MCF 10A (cell line): ENCODE results near the gene ZNF627. TPM values are rescaled to one million over a fixed set of nuclear protein-coding genes. Genes with fewer than 3 reads are reported as not detected.

Experiments used
- Bru-seq: library from RNA; stranded (reverse); fragments of 400-500 nt; gene quantifications from one replicate; lab custom pipeline; 2021; lab: Mats Ljungman, UMichigan
- BruChase-seq, 2 experiments: library from RNA; stranded (reverse); fragments of 400-500 nt; gene quantifications; one replicate each; lab custom pipeline; 2021; lab: Mats Ljungman, UMichigan
- BruUV-seq: library from RNA; stranded (reverse); fragments of 400-500 nt; replicated peaks from 2 replicates; lab custom pipeline; 2021; lab: Mats Ljungman, UMichigan
- CTCF ChIA-PET: fragments of 300-600 bp; sonication (Branson Sonifier 250); formaldehyde crosslinking; extraction: SDS; loops from one replicate; lab custom pipeline; 2021; ENCODE audit warnings: antibody characterized with exemption, inconsistent platforms; lab: Yijun Ruan, JAX
- POLR2A ChIA-PET: fragments of 300-600, 350-650 bp; sonication (Branson Sonifier 250); formaldehyde crosslinking; extraction: SDS; loops from one replicate; lab custom pipeline; 2020; ENCODE audit warnings: antibody characterized with exemption, inconsistent platforms; lab: Yijun Ruan, JAX
- DNase-seq: peaks from one replicate; pipeline ENCODE4 v3.0.0-alpha.2; 2018; ENCODE audit not compliant: unreplicated experiment
- H3K27ac Mint-ChIP-seq: one replicate; pipeline ENCODE4 v1.8.0; 2022; ENCODE audit warnings: mild to moderate bottlenecking, low read depth, mixed read lengths; ENCODE audit not compliant: unreplicated experiment
- H3K27me3 Mint-ChIP-seq: one replicate; pipeline ENCODE4 v1.8.0; 2022; ENCODE audit warnings: mixed read lengths; ENCODE audit not compliant: insufficient read depth, unreplicated experiment
- H3K36me3 Mint-ChIP-seq: one replicate; pipeline ENCODE4 v1.8.0; 2022; ENCODE audit warnings: mild to moderate bottlenecking, moderate library complexity, mixed read lengths; ENCODE audit not compliant: insufficient read depth, unreplicated experiment
- H3K4me1 Mint-ChIP-seq: one replicate; pipeline ENCODE4 v1.8.0; 2022; ENCODE audit warnings: mixed read lengths; ENCODE audit not compliant: insufficient read depth, unreplicated experiment
- H3K4me3 Mint-ChIP-seq: one replicate; pipeline ENCODE4 v1.8.0; 2022; ENCODE audit warnings: mild to moderate bottlenecking, moderate library complexity, mixed read lengths; ENCODE audit not compliant: unreplicated experiment
- H3K9me3 Mint-ChIP-seq: one replicate; pipeline ENCODE4 v1.8.0; 2022; ENCODE audit warnings: mixed read lengths; ENCODE audit not compliant: unreplicated experiment
- intact Hi-C: fragments of 100-400 bp; cut with micrococcal nuclease; formaldehyde crosslinking; loops from 2 replicates; pipeline ENCODE4 v1.14.1; 2022
- long read RNA-seq: library from polyadenylated mRNA; stranded (forward); transcript quantifications from one replicate; pipeline ENCODE4 v2.0.0, GENCODE V29; 2022
- total RNA-seq: library from RNA; stranded (reverse); gene quantifications from 2 replicates; pipeline ENCODE4 v1.2.3, GENCODE V29; 2022
- TF ChIP-seq, protein P1 (sequence below): fragments of 200-600 bp; IDR thresholded peaks from one replicate; pipeline ENCODE4 v1.8.0; 2022; ENCODE audit warnings: antibody characterized with exemption, mild to moderate bottlenecking; ENCODE audit not compliant: unreplicated experiment

Gene ZNF627
- 8.7 and 10.9 TPM in 2 replicates for total RNA-seq
- percentile 81 among the genes with signal in this experiment for Bru-seq, nascent RNA
- BruChase-seq, experiment 1, labeled RNA remaining after a 6-hour chase: percentile 61 among the genes with signal in this experiment
- BruChase-seq, experiment 2, labeled RNA remaining after a 2-hour chase: percentile 69 among the genes with signal in this experiment
- long read RNA-seq, transcript ZNF627-201 (4 exons, 2,840 nt): major isoform, 15 of 22 reads
- long read RNA-seq, partial matches to known transcripts: 1 of 22 reads
- long read RNA-seq, other reads (novel, unspliced or antisense): 5 of 22 reads

DNA sequence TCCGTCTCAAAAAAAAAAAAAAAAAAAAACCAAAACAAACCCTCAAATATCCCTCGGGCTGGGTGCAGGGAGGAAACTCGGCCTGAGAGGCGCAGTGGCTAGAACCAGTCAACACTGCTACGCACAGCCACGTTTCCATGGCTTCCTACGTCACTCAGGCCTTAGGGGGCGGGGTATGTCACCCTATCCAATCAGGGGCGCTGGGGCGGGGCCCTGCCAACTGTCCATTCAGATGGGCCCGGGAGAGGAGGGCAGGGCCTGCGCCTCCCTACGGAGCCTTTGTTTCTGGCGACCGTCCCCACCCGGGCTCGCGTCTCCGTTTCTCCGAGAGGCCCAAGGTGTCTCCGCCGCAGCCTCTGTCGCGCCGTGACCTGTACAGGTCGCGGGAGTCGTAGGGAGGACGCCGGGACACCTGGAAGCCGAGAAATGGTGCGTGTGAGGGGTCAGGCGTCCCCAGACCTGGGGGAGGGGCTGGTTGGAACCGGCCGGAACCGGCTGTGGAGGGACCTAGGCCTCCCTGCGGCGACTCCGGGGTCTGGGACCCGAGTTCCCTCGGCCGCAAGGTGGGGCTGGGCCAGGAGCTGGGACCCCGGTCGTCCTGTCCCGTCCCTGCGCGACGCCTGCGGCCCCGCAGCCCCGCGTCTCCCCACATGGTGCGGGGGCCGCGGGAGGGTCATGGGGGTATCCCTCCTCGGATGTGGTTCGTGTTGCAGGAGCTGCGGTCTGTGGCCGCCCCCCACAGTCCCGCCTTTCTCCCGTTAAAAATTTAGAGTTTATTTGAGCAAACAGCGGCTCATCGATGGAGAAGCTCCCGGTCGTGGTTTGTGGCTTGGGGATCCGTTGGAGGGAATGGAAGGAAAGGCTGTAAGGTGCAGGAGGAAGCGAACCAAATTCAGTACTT is at the start of gene ZNF627:
Gene ZNF627, plus strand, starts transcription at position 282 of the 901 bp plus-strand sequence. Its CDS starts 145 bp downstream, at position 427.
- Mint-ChIP-seq H3K36me3 (peaks cover 23% of the 10 kb centered on the region), H3K4me1 (peaks cover 7% of the 10 kb centered on the region), H3K27ac (peak within 1 kb of the TSS; percentile 92), H3K27me3 (no peaks in the 10 kb centered on the region), H3K9me3 (no peaks in the 10 kb centered on the region), H3K4me3 (peak within 1 kb of the TSS; percentile 82)
- DNase-seq: peak; percentile 99
- POLR2A ChIA-PET: interaction anchor here (0.6 to 1.6 kb wide), 13 partner anchors 9 to 1013 kb away, joined by 3 to 11 read pairs (median 4); partner anchors contain the start of genes ECSIT, ELOF1, SWSAP1 and ZNF490
- intact Hi-C loops: no loop called here
- BruUV-seq: no TSS peak
- TF ChIP-seq, protein P1, sequence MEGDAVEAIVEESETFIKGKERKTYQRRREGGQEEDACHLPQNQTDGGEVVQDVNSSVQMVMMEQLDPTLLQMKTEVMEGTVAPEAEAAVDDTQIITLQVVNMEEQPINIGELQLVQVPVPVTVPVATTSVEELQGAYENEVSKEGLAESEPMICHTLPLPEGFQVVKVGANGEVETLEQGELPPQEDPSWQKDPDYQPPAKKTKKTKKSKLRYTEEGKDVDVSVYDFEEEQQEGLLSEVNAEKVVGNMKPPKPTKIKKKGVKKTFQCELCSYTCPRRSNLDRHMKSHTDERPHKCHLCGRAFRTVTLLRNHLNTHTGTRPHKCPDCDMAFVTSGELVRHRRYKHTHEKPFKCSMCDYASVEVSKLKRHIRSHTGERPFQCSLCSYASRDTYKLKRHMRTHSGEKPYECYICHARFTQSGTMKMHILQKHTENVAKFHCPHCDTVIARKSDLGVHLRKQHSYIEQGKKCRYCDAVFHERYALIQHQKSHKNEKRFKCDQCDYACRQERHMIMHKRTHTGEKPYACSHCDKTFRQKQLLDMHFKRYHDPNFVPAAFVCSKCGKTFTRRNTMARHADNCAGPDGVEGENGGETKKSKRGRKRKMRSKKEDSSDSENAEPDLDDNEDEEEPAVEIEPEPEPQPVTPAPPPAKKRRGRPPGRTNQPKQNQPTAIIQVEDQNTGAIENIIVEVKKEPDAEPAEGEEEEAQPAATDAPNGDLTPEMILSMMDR: peak; percentile 5
- CTCF ChIA-PET: interaction anchor here (0.6 to 0.8 kb wide), 8 partner anchors 27 to 1143 kb away, joined by 3 to 5 read pairs (median 4); partner anchors contain the start of gene TMEM205

DNA sequence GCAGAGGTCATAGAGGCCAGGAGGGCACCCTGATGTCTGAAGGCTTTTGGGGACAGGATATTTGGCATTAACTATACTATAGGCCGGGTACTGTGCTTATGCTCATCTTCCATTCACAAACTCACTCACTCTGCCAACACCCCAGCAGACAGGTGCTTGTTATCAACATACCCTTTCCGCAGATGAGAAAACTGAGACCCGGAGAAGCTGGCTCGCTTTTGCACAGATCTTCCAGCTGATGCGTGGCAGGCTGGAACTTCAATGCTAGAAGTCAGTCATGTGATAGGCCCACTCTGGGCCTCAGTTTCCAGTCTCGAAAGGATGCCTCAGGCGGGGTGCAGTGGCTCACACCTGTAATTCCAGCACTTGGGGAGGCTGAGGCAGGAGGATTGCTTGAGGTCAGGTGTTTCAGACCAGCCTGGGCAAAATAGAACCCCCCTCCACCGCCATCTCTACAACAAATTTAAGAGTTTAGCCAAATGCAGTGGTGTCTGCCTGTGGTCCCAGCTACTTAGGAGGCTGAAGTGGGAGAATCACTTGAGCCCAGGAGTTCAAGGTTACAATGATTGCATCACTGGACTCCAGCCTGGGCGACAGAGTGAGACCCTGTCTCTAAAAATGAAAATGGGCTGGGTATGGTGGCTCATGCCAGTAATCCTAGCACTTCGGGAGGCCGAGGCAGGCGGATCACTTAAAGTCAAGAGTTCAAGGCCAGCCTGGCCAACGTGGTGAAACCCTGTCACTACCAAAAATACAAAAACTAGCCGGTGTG is 49.2 kb upstream of the ZNF627 start:
- ChIA-PET CTCF (interaction anchor here (1.0 kb wide), 1 partner anchor 13 kb away, joined by 3 read pairs; no protein-coding TSS in a partner anchor), POLR2A (interaction anchor here (1.3 kb wide), 1 partner anchor 11 kb away, joined by 4 read pairs; the partner anchor contains the start of gene ELOF1)
- intact Hi-C loops: no loop called here
- Mint-ChIP-seq H3K36me3 (peaks cover 5% of the 10 kb centered on the region), H3K4me3 (no peak overlapping the region), H3K9me3 (no peaks in the 10 kb centered on the region), H3K4me1 (peaks cover 9% of the 10 kb centered on the region), H3K27me3 (peaks cover 11% of the 10 kb centered on the region), H3K27ac (no peak overlapping the region)
- no peak for DNase-seq
- no TSS peak for BruUV-seq
- TF ChIP-seq, protein P1: no peak

DNA sequence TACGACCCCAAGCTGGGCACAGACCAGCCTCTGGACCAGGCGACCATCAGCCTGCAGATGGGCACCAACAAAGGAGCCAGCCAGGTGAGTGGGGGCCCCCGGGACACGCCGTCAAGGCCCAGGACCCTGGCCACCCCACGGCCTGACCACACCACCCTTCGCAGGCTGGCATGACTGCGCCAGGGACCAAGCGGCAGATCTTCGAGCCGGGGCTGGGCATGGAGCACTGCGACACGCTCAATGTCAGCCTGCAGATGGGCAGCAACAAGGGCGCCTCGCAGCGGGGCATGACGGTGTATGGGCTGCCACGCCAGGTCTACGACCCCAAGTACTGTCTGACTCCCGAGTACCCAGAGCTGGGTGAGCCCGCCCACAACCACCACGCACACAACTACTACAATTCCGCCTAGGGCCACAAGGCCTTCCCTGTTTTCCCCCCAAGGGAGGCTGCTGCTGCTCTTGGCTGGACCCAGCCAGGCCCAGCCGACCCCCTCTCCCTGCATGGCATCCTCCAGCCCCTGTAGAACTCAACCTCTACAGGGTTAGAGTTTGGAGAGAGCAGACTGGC is 47.8 kb upstream of the ZNF627 start:
- DNase-seq: no peak
- H3K27me3 Mint-ChIP-seq: peaks cover 11% of the 10 kb centered on the region
- peaks cover 9% of the 10 kb centered on the region for H3K4me1 Mint-ChIP-seq
- BruUV-seq: no TSS peak
- intact Hi-C loops: no loop called here
- no peaks in the 10 kb centered on the region for H3K9me3 Mint-ChIP-seq
- CTCF ChIA-PET: interaction anchor here (0.6 kb wide), 1 partner anchor 9 kb away, joined by 3 read pairs; the partner anchor contains the start of gene ELOF1
- peaks cover 7% of the 10 kb centered on the region for H3K36me3 Mint-ChIP-seq
- TF ChIP-seq, protein P1: no peak
- H3K4me3 Mint-ChIP-seq: no peak overlapping the region
- H3K27ac Mint-ChIP-seq: no peak overlapping the region
- POLR2A ChIA-PET: no interaction called here
